22Rv1 (cell line): ENCODE results near the gene ODAD2.

Source experiments
- ZFX ChIP-seq: fragments of 450-650 bp; IDR thresholded peaks from 2 replicates; pipeline ENCODE4 v1.6.1; 2017; ENCODE audit warnings: antibody characterized with exemption, borderline replicate concordance
- TF ChIP-seq, protein P1 (sequence below): fragments of 450-650 bp; IDR thresholded peaks from 2 replicates; pipeline ENCODE4 v1.5.1; 2017; ENCODE audit warnings: mild to moderate bottlenecking

DNA sequence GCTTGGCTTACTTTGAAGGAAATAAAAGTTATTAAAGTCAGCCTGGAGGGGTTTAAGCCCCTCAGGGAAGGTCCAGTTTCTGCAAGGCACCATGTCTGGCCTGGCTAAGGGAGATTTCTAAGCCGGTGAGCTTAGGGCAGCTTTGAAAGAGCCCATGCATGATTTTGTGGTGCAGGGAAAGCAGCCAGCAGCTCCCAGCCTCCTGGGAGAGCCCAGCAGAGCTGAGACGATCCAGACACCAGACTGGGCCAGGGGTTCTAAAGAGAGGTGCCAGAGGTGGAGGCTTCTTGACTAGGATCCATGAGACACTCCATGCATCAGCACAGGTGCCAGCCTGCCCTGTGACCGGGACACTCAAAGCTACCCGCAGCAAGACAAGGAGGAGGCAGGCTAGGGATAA is 193.7 kb downstream of the ODAD2 start:
- TF ChIP-seq, protein P1, sequence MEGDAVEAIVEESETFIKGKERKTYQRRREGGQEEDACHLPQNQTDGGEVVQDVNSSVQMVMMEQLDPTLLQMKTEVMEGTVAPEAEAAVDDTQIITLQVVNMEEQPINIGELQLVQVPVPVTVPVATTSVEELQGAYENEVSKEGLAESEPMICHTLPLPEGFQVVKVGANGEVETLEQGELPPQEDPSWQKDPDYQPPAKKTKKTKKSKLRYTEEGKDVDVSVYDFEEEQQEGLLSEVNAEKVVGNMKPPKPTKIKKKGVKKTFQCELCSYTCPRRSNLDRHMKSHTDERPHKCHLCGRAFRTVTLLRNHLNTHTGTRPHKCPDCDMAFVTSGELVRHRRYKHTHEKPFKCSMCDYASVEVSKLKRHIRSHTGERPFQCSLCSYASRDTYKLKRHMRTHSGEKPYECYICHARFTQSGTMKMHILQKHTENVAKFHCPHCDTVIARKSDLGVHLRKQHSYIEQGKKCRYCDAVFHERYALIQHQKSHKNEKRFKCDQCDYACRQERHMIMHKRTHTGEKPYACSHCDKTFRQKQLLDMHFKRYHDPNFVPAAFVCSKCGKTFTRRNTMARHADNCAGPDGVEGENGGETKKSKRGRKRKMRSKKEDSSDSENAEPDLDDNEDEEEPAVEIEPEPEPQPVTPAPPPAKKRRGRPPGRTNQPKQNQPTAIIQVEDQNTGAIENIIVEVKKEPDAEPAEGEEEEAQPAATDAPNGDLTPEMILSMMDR = no peak
- no peak for TF ChIP-seq ZFX
